ENCODE measurements around the gene FOXA1.

GRCh38 chr14:37598747-37599506, 3.9 kb upstream of the FOXA1 start:
- TF ChIP-seq CTCF (conservative IDR thresholded peaks at IDR 0.05; ENCODE audit: low read depth, low read length) = no peak
- TF ChIP-seq BHLHE40 (IDR thresholded peaks at IDR 0.05; ENCODE audit: low read depth, low read length) = no peak
- no peak for TF ChIP-seq RAD21 (IDR thresholded peaks at IDR 0.05; ENCODE audit: low read length)
- no peak for TF ChIP-seq USF2 (IDR thresholded peaks at IDR 0.05; ENCODE audit: low read depth, low read length)
